PC-9 (cell line): ENCODE results near the gene NFATC1. TPM values are rescaled to one million over a fixed set of nuclear protein-coding genes. Genes with fewer than 3 reads are reported as not detected.

Experiments
- BruUV-seq: library from RNA; stranded (reverse); fragments of 400-500 nt; replicated peaks from 2 replicates; lab custom pipeline; 2021; lab: Mats Ljungman, UMichigan
- CTCF ChIA-PET: fragments of 300-600 bp; sonication (Branson Sonifier 250); formaldehyde crosslinking; loops from one replicate; lab custom pipeline; 2022; ENCODE audit warnings: antibody characterized with exemption; lab: Charles Lee
- POLR2A ChIA-PET: fragments of 300-600 bp; sonication (Branson Sonifier 250); formaldehyde crosslinking; loops from one replicate; lab custom pipeline; 2022; ENCODE audit warnings: antibody characterized with exemption; ENCODE audit not compliant: unreplicated experiment; lab: Charles Lee
- DNase-seq, 2 experiments: peaks; one replicate each; pipeline versions ENCODE4 v3.0.0 to v3.0.0-alpha.2; 2015 to 2022; ENCODE audit warnings: mixed read lengths in 1 of 2
- H2AFZ ChIP-seq: fragments of 200-600 bp; sonication (generic); 2 replicates; pipeline ENCODE4 v1.8.1; 2017; ENCODE audit warnings: antibody characterized with exemption
- H3F3A ChIP-seq: fragments of 200-600 bp; sonication (generic); 2 replicates; pipeline ENCODE4 v1.8.1; 2017; ENCODE audit warnings: antibody characterized with exemption, mild to moderate bottlenecking, low read depth; ENCODE audit not compliant: insufficient read depth
- H3K27ac ChIP-seq: fragments of 200-600 bp; sonication (generic); 2 replicates; pipeline ENCODE4 v1.6.1; 2016; ENCODE audit warnings: mixed run types
- H3K27me3 ChIP-seq: fragments of 200-600 bp; sonication (generic); 2 replicates; pipeline ENCODE4 v1.6.1; 2016; ENCODE audit warnings: low read depth, mixed run types; ENCODE audit not compliant: insufficient read depth
- H3K36me3 ChIP-seq: fragments of 200-600 bp; sonication (generic); 2 replicates; pipeline ENCODE4 v1.6.1; 2016; ENCODE audit warnings: low read depth, mixed run types
- H3K4me1 ChIP-seq: fragments of 200-600 bp; sonication (generic); replicated peaks from 2 replicates; pipeline ENCODE4 v1.6.1; 2016; ENCODE audit warnings: mixed run types; ENCODE audit not compliant: insufficient read depth
- H3K4me2 ChIP-seq: fragments of 200-600 bp; sonication (generic); 2 replicates; pipeline ENCODE4 v1.6.1; 2017; ENCODE audit warnings: mixed run types
- H3K4me3 ChIP-seq: fragments of 200-600 bp; sonication (generic); 2 replicates; pipeline ENCODE4 v1.6.1; 2016; ENCODE audit warnings: mixed run types
- H3K79me2 ChIP-seq: fragments of 200-600 bp; sonication (generic); 2 replicates; pipeline ENCODE4 v1.6.1; 2017; ENCODE audit warnings: low read depth, mixed run types
- H3K9me2 ChIP-seq: fragments of 200-600 bp; sonication (generic); 2 replicates; pipeline ENCODE4 v1.8.1; 2017; ENCODE audit warnings: mild to moderate bottlenecking; ENCODE audit not compliant: insufficient read depth
- H3K9me3 ChIP-seq: fragments of 200-600 bp; sonication (generic); 2 replicates; pipeline ENCODE4 v1.8.1; 2016; ENCODE audit warnings: low read depth; ENCODE audit not compliant: insufficient read depth
- H4K20me1 ChIP-seq: fragments of 200-600 bp; sonication (generic); 2 replicates; pipeline ENCODE4 v1.8.1; 2017; ENCODE audit not compliant: insufficient read depth
- EZH2 ChIP-seq: fragments of 200-600 bp; sonication (generic); IDR thresholded peaks from 2 replicates; pipeline ENCODE4 v1.8.0; 2017; ENCODE audit warnings: antibody characterized with exemption, low read depth
- intact Hi-C: fragments of 100-400 bp; cut with micrococcal nuclease; formaldehyde crosslinking; loops from one replicate; pipeline ENCODE4 v1.10.0; 2022; ENCODE audit not compliant: unreplicated experiment
- total RNA-seq: library from RNA; stranded (reverse); gene quantifications from 2 replicates; pipeline ENCODE4 v1.2.3, GENCODE V29; 2021
- TF ChIP-seq, protein P1 (sequence below): fragments of 200-600 bp; sonication (generic); conservative IDR thresholded peaks from 2 replicates; pipeline ENCODE4 v1.6.1; 2017; ENCODE audit warnings: mixed run types, antibody characterized with exemption, mild to moderate bottlenecking, moderate library complexity

Gene NFATC1
- total RNA-seq, 1 experiment from 2014 or later: 2.6 TPM

DNA sequence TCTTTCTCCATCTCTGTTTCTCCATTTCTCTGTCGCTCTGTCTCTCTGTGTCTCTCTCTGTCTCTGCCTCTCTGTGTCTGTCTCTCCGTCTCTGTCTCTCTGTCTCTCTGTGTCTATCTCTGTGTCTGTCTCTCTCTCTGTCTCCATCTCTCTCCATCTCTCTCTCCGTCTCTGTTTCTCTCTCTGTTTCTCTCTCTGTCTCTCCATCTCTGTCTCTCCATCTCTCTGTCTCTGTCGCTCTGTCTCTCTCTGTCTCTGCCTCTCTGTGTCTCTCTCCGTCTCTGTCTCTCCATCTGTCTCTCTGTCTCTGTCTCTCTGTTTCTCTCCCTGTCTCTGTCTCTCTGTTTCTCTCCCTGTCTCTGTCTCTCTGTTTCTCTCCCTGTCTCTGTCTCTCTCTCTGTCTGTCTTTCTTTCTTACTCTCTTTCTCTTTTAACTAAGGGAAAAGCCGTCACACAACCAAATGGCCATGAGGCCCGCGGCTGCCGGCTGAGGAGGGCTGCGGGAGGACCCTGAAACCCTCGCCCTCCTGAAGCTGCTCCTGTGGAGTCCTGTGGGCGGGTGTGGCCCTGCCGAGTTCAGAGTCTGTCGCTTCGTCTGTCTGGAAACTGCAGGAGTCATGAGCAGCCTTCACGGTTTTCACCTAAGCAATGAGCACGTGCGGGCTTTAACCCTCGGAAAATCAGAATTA is 29.3 kb downstream of the NFATC1 start:
- no peak overlapping the region for H3K4me3 ChIP-seq
- TF ChIP-seq EZH2: no peak
- TF ChIP-seq, protein P1, sequence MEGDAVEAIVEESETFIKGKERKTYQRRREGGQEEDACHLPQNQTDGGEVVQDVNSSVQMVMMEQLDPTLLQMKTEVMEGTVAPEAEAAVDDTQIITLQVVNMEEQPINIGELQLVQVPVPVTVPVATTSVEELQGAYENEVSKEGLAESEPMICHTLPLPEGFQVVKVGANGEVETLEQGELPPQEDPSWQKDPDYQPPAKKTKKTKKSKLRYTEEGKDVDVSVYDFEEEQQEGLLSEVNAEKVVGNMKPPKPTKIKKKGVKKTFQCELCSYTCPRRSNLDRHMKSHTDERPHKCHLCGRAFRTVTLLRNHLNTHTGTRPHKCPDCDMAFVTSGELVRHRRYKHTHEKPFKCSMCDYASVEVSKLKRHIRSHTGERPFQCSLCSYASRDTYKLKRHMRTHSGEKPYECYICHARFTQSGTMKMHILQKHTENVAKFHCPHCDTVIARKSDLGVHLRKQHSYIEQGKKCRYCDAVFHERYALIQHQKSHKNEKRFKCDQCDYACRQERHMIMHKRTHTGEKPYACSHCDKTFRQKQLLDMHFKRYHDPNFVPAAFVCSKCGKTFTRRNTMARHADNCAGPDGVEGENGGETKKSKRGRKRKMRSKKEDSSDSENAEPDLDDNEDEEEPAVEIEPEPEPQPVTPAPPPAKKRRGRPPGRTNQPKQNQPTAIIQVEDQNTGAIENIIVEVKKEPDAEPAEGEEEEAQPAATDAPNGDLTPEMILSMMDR: no peak
- no TSS peak for BruUV-seq
- no peaks in the 10 kb centered on the region for H3K4me1 ChIP-seq
- intact Hi-C loops: no loop called here
- no peaks in the 10 kb centered on the region for H3K79me2 ChIP-seq
- no peak overlapping the region for H3K27ac ChIP-seq
- no peaks in the 10 kb centered on the region for H3K9me2 ChIP-seq
- peaks cover 7% of the 10 kb centered on the region; the same call in 1 of the 2 replicates for H3K27me3 ChIP-seq
- no peak for DNase-seq
- no peaks in the 10 kb centered on the region for H4K20me1 ChIP-seq
- no peaks in the 10 kb centered on the region for H3K9me3 ChIP-seq
- POLR2A ChIA-PET: no interaction called here
- no peaks in the 10 kb centered on the region for H3K36me3 ChIP-seq
- H2AFZ ChIP-seq: no peak overlapping the region
- CTCF ChIA-PET: no interaction called here
- H3K4me2 ChIP-seq: no peak overlapping the region
- H3F3A ChIP-seq: no peaks in the 10 kb centered on the region; the same call in 1 of the 2 replicates

DNA sequence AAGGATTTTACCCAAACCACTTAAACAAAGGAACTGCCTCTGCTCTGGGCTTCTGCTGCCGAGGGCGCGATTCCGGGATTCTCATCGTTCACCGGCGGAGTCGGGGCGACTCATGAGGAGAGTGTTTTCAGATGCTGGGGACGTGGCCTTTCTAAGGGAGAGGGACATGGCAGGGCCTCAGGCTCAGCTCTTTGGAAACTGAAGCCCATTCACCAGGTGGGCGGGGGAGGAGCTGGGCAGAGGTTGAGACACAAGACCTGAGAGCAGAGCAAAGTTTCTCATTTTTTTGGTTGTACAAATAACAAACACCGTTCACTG is 29.8 kb downstream of the NFATC1 start:
- H3K79me2 ChIP-seq: no peaks in the 10 kb centered on the region
- H3K4me2 ChIP-seq: no peak overlapping the region
- DNase-seq: no peak
- no peaks in the 10 kb centered on the region for H4K20me1 ChIP-seq
- no TSS peak for BruUV-seq
- H3K27ac ChIP-seq: no peak overlapping the region
- H3K9me3 ChIP-seq: no peaks in the 10 kb centered on the region
- intact Hi-C loops: no loop called here
- no peak overlapping the region for H2AFZ ChIP-seq
- ChIA-PET CTCF (no interaction called here), POLR2A (no interaction called here)
- H3F3A ChIP-seq: no peaks in the 10 kb centered on the region; the same call in 1 of the 2 replicates
- no peaks in the 10 kb centered on the region for H3K4me1 ChIP-seq
- H3K9me2 ChIP-seq: no peaks in the 10 kb centered on the region
- H3K4me3 ChIP-seq: no peak overlapping the region
- H3K27me3 ChIP-seq: peaks cover 7% of the 10 kb centered on the region; the same call in 1 of the 2 replicates
- TF ChIP-seq, protein P1: no peak
- TF ChIP-seq EZH2: no peak
- no peaks in the 10 kb centered on the region for H3K36me3 ChIP-seq

DNA sequence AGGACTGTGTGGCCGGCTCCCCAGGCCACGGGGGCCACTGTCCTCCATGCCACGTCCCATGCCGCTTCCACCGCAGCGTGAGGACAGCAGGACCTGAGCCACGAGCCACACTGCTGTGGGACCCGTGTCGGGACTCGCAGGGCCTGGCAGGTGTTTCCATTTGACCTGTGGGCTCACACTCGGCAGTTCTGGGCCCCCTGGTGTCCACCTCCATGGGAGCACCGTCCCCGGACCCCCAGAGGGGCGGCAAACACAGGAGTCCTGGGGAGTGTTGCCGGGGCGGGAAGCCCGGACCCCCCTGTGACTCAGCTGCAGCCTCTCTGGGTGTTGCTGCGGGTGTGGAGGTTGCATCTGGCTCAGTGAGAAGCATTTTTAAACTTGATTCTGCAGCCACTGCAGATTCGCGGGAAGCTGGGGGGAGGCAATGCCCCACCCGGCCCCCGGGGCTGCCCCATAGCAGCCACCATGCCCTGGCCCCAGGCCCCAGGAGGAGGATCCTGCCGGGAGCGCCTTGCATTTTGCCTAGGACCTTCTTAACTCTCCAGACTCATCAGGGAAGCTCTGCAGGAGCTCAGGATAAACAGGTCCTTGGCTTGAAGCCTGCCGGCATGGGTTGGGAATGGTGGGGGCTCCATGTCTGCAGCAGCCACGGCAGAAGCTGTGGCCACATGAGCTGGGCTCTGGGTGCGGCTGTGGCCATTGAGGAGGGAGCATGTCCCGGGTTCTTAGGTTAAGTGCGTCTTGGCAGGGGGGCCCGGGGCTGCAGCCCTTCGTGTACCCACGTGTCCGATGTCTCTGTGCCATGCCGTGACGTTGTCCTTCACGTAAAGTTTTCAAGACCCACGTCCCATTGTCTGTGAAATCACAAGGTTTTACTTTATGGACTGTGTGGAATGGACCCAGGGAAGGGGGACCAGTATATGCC is 30.9 kb downstream of the NFATC1 start:
- H3K4me1 ChIP-seq: no peaks in the 10 kb centered on the region
- TF ChIP-seq, protein P1: no peak
- TF ChIP-seq EZH2: no peak
- H2AFZ ChIP-seq: no peak overlapping the region
- DNase-seq: no peak
- H3K27me3 ChIP-seq: peaks cover 7% of the 10 kb centered on the region; the same call in 1 of the 2 replicates
- H3K27ac ChIP-seq: no peak overlapping the region
- H4K20me1 ChIP-seq: no peaks in the 10 kb centered on the region
- no peaks in the 10 kb centered on the region for H3K79me2 ChIP-seq
- H3K36me3 ChIP-seq: no peaks in the 10 kb centered on the region
- H3K4me2 ChIP-seq: no peak overlapping the region
- H3K9me2 ChIP-seq: no peaks in the 10 kb centered on the region
- no peak overlapping the region for H3K4me3 ChIP-seq
- no TSS peak for BruUV-seq
- H3K9me3 ChIP-seq: no peaks in the 10 kb centered on the region
- ChIA-PET POLR2A (interaction anchor here (0.5 kb wide), 1 partner anchor 81 kb away, joined by 11 read pairs; no protein-coding TSS in a partner anchor), CTCF (interaction anchor here (0.7 kb wide), 1 partner anchor 774 kb away, joined by 24 read pairs; no protein-coding TSS in a partner anchor)
- no peaks in the 10 kb centered on the region; the same call in 1 of the 2 replicates for H3F3A ChIP-seq
- intact Hi-C loops: no loop called here
